G401.6 (cell line): ENCODE data around the gene DBNL.

Source experiments
- FAIRE-seq: peaks from 2 replicates; lab custom pipeline; 2012; peaks lifted over from hg19 to GRCh38; lab: Jason Lieb, UNC

DBNL gene

GRCh38 chr7:44043902-44044301, 600 bp upstream of the DBNL start:
- no peak for FAIRE-seq

DNA sequence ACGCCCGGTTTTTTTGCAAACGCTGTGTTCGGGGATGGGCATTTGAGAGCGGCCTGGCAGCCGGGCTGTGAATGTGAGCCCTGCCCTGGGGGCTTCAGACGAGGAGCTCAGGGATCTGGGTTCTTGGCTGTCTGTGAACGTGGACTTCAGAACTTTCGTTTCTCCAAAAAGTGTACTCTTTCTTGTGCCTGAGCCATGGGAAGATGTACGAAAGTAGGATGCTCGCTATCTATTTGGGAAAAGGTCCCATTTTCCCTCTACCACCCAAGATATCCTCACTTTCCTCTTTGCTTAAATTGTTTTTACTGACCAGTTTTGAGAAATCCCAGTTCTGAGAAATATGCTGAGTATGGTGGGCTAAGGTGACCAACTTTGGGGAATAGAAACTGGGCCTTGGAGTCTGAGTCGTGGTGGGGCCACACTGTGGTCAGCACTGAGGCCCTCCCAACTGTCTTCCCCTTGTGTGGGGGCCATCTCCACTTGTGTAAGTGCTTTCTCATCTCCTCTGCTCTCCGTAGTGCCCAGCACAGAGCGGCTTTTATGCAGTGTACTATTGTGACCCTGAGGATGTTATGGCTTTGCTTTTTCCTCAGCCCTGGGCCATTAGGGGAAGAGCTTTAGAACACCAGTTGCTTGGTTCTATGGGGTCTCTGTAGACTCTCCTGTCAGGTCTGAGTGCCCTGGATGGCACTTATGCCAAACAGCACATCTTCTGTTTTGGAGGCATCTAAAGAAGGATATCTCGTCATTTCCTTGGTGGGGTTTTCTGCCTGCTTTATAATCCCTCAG, 918 bp downstream of the DBNL start:
- FAIRE-seq, result no peak

DNA sequence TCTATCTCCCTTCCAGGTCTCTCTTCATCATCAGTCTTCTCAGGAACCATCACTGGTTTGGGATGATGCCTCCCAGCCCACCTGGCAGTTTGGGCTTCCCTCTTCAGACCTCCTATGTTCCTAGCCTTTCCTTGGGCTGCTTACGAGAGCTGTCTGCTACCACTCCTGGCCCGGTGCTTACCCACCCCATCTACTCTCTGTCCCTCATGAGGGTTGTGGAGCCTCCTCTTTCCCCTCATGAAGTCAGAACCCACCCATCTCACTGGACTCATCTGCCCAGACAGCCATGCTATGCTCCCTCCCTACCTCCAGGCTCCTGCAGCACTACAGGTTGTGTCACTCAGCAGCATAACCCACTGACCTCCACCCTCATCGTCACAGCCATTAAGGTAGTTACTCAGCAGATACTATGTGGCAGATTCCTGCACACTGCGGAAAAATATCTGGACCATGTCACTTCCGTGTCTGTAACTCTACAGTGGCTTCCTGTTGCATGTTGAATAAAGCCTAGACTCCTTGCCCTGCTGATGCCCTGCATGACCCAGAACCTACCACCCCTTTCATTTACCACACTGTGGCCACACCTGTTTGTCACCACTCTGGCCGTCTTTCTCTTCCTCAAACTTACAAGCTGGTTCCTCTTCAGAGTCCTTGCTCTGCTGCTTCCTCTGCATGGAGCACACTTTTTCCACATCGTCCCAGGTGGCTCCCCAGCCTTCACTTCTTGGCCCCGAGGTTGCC, 2.0 kb downstream of the DBNL start:
- FAIRE-seq, result no peak

DNA sequence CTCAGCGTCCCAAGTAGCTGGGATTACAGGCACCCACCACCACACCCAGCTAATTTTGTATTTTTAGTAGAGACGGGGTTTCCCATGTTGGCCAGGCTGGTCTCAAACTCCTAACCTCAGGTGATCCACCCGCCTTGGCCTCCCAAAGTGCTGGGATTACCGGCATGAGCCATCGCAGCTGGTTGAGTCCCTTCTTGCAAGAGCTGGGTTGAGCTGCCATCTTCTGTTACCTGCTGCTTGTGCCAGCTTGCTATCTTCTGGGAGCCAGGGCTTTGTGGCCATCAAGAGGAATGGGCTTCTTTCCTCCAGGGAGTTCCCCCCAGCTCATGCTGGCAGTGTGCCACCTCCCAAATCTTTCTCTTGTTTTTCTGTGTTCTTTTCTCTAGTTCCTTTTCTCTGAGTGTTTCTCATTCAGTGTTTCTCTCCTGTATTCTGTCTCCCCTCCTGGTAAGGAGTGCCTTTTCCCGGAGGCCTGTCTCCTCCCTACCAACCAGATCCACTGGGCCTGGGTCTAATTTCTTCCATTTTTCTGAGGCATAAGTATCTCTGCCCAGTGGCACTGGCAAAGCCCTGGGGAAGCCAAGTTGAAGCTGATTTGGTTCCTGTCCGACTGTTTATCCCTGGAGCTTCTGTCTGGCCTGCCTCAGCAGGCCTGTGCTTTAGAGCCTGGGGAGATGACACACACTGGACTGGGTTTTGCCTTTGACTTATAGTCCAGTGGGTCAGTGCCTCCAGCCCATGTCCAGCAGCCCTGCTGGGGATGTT, 3.7 kb downstream of the DBNL start:
- FAIRE-seq, result no peak

- FAIRE-seq, result no peak
Measured at GRCh38 chr7:44050121-44050914, 5.8 kb downstream of the DBNL start.

DNA sequence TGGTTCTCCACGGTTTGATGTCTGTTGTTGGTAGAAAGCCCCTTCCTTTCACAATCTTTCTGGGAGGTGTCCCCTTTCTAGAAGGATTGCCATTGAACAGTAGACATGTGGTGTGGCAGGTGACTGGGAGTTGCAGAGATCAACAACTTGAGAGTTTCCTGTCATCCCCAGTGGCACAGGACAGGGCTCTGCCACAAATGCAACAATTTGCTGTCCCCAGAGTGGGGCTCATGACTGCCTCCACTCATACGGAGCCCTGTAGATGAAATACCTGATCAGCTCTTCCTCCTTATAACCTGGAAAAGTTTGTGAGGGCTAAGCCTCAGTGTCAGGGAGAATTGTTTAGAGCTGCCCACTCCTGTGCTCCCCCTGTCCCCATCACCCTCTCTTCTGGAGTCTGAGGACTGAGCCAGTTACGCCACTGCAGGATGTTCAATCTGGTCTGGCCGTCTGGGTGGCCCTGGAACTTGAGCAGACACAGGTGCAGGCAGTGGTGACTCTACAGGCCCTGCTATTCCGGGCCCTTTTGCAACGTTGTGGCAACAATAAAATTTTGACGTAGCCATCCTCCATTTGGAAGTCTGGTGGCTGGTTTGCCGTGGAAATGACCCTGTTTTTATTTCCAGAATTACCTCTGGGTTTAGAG, 6.5 kb downstream of the DBNL start:
- FAIRE-seq, result no peak

DNA sequence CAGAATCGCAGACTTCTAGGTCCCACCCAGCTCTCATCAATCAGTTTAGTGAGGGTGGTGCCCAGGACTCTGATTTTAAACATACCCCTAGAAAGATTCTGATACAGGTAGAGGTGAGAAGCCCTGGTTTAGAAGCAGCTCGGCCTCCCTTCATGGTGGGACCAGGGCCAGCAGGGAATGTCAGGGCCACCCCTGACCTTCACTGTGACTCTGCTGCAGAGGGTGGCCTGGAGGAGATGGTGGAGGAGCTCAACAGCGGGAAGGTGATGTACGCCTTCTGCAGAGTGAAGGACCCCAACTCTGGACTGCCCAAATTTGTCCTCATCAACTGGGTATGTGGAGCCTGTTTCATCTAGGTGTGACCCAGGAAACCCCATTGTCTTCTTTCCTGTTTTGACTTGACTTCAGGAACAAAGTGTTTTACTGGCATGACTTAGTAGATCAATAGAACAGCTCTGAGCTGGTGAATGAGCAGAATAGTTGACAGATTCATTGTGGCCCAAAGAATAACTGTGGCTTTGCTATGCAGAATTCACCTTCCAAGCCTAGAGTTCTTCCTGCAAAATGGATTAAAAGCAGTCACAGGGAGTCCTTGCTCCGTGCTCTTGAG, 7.2 kb downstream of the DBNL start:
- no peak for FAIRE-seq

GRCh38 chr7:44052771-44053365, 8.4 kb downstream of the DBNL start:
- no peak for FAIRE-seq

GRCh38 chr7:44056681-44057080, 12.2 kb downstream of the DBNL start:
- FAIRE-seq, result no peak

- no peak for FAIRE-seq
Measured at GRCh38 chr7:44057181-44057848, 12.8 kb downstream of the DBNL start.

DNA sequence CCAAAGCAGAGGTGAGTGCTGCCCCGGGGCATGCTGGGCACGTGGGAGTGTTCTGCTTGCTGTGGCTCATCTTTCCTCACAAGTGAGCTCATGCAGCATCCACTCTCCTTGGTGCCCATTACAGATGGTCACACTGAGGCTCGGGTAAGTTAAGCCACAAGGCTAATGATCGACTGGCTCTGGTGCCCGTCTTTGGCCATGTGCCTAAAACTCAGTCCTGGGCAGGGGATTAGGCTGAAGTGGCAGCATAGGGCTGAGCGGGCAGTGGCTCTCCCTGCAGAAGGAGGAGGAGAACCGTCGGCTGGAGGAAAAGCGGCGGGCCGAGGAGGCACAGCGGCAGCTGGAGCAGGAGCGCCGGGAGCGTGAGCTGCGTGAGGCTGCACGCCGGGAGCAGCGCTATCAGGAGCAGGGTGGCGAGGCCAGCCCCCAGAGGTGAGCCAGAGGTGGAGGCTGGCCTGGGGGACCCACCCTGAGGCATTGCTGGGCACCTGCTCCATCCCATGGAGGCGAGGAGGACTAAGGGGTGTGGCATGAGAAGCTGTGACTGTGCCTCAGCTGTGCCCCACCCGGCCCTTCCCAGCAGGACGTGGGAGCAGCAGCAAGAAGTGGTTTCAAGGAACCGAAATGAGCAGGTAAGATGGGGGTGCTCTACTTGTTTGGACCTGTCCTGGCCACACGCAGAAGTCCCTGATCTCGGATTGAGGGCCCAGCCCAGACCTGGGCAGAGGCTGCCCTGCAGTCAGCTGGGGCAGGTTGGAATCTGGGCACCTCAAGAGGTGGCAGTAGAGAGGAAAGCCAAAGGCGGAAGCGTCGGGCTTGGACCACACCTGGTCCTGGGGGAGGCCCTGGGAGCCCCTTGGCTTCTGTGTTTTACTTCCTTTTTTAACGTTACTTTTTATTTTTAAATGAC, 13.6 kb downstream of the DBNL start:
- no peak for FAIRE-seq

DNA sequence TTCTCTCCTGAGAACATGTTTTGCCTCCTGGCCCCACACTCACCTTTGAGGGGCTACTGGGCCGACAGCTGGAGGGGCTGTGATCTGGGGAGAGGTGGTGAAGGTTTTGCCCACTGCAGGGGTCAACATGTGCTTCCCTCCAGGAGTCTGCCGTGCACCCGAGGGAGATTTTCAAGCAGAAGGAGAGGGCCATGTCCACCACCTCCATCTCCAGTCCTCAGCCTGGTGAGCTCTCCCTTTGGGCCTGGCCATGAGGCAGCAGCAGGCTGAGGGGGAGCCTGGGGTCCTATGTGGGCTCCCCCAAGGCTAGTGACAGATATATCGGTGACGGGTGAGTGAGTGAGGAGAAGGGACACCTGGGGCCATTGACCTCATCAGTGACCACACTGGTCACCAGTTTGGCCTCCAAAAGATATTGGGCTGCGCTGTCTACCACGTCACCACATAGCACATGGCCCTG, 14.3 kb downstream of the DBNL start:
- no peak for FAIRE-seq

DNA sequence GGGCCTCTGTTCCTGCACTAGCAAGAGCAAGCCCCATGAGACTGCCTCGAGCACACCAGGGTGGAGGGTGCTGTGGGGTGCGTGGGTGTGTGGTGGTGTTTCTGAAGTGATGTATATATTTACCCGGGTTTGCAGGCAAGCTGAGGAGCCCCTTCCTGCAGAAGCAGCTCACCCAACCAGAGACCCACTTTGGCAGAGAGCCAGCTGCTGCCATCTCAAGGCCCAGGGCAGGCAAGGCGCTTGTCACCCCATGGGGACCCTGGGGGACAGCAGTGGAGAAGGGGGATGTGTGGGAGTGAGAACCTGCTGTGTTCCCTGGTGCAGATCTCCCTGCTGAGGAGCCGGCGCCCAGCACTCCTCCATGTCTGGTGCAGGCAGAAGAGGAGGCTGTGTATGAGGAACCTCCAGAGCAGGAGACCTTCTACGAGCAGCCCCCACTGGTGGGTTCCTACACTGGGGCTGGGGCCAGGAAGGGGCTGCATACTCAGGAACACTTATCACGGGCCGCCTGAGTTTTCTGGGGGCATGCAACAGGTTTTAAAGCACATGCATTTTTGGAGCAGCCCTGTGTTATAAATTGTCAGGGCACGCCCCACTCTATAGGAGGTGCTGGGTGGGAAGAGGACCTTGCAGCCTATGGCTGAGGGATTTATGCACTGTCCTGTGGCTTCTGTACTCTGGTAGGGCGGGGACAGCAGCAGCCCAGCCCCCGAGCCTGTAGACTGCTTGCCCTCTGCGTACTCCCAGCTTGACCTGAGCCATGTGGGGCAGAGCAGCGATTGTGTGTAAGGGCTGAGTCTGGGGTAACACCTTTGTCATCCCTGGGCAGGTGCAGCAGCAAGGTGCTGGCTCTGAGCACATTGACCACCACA, 15.0 kb downstream of the DBNL start:
- FAIRE-seq, result no peak

DNA sequence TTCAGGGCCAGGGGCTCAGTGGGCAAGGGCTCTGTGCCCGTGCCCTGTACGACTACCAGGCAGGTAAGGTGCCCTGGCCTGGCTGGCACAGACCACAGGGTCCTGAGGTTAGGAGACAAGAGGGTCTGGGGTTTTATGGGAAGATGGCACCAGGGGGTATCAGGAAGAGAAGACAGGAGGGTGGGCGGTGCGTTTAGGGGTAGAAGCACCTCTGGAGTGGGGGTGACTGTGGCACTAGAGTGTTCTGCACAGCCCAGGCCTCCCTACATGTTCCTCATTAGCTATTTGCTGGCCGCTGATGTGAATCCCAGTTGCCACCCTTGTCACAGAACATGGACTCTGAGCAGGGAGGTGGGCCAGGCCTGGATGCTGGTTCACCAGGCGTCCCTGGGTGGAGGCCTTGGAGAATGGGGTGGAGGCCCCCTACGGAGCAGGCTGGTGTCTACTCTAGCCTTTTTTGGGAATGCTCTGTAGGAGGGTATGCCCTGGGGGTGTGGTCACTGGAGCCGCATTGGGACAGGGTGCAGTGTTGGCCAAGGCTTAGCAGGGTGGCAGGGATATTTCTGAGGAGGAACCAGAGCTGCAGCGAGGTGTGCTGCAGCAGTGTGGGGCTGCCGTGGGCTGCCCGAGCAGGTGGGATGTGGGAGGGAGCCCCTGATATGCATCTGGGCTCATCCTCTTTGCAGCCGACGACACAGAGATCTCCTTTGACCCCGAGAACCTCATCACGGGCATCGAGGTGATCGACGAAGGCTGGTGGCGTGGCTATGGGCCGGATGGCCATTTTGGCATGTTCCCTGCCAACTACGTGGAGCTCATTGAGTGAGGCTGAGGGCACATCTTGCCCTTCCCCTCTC, 15.8 kb downstream of the DBNL start:
- FAIRE-seq, result no peak

DNA sequence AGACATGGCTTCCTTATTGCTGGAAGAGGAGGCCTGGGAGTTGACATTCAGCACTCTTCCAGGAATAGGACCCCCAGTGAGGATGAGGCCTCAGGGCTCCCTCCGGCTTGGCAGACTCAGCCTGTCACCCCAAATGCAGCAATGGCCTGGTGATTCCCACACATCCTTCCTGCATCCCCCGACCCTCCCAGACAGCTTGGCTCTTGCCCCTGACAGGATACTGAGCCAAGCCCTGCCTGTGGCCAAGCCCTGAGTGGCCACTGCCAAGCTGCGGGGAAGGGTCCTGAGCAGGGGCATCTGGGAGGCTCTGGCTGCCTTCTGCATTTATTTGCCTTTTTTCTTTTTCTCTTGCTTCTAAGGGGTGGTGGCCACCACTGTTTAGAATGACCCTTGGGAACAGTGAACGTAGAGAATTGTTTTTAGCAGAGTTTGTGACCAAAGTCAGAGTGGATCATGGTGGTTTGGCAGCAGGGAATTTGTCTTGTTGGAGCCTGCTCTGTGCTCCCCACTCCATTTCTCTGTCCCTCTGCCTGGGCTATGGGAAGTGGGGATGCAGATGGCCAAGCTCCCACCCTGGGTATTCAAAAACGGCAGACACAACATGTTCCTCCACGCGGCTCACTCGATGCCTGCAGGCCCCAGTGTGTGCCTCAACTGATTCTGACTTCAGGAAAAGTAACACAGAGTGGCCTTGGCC, 16.6 kb downstream of the DBNL start:
- no peak for FAIRE-seq

DNA sequence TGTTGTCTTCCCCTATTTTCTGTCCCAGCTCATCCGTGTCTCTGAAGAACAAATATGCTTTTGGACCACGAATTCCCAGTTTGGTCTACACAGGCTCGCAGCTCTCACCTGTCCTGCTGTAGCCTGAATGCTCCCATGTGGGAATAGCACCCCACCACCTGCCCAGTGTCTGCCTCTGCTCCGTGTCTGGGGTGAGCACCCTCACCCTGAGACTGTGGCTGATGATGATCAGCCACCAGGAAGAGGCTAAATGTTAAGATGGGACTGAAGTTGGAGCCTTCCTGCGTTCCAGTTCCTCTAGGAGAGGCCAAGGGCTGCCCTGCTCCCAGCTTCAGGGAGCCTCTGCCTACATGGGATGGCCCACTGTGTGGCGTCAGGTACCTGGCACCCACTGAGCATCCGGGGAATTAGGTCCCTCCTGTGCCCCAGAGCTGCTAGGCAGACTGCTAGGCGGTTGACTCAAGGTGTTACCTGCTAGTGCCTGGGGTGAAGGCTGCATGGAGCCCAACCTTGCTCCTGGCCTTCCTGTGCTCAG, 17.2 kb downstream of the DBNL start:
- no peak for FAIRE-seq
